Measurements from ENCODE around the gene ENTPD8. TPM values are rescaled to one million over a fixed set of nuclear protein-coding genes. Genes with fewer than 3 reads are reported as not detected.

The ENTPD8 gene
- total and polyA plus RNA-seq, 2 donors (not counting 1 experiment from before 2014, with no cell fraction given): not detected

GRCh38 chr9:137461316-137461662 is 20.1 kb upstream of the ENTPD8 start:
- TF ChIP-seq EZH2 (IDR thresholded peaks at IDR 0.05; ENCODE audit: borderline replicate concordance, insufficient read depth, low read depth, low read length, poor library complexity, severe bottlenecking) (no peak), CTCF (IDR thresholded peaks at IDR 0.05) (no peak)
- ATAC-seq (ENCODE audit: low read depth): no peak
- H3K79me2 ChIP-seq (ENCODE audit: control insufficient read depth, insufficient read depth, low read length): peaks cover 6% of the 10 kb centered on the region
- H3K9me3 ChIP-seq (ENCODE audit: control extremely low read depth in 1 of 3, control insufficient read depth in 2 of 3, insufficient read depth in 1 of 3, low read length in 2 of 3): peaks cover 0 to 4% (median 0%) of the 10 kb centered on the region in 3 donors
- peak overlapping the region; percentile 65 for H3K9ac ChIP-seq (ENCODE audit: low read length)
- WGBS (ENCODE audit: insufficient coverage): 63% methylated on average over 10 of the region's 21 CpGs
- intact Hi-C loops (cut with micrococcal nuclease): no loop called here
- H2AFZ ChIP-seq (ENCODE audit: insufficient read depth, low read depth, low read length, poor library complexity, severe bottlenecking): peak overlapping the region; percentile 77
- CTCF ChIA-PET: interaction anchor here (1.0 to 1.3 kb wide), 3 partner anchors 13 to 39 kb away, joined by 4 to 6 read pairs (median 4); partner anchors contain the start of genes EXD3 and NOXA1
- H3K4me3 Mint-ChIP-seq: peak overlapping the region; percentile 79
- no peaks in the 10 kb centered on the region for H3K9me3 Mint-ChIP-seq (ENCODE audit: insufficient read depth)
- POLR2A ChIA-PET: interaction anchor here (0.7 to 1.0 kb wide), 4 partner anchors 73 to 700 kb away, joined by 3 to 5 read pairs (median 4); partner anchors contain the start of gene MAN1B1
- peaks cover 39 to 44% of the 10 kb centered on the region in 2 donors for H3K4me1 ChIP-seq (ENCODE audit: control insufficient read depth in 2 of 2, insufficient read depth in 2 of 2, low read length in 2 of 2)
- peak overlapping the region; percentile 84 to 89 for H3K27ac ChIP-seq (ENCODE audit: low read length in 2 of 2)
- H3K36me3 ChIP-seq (replicated peaks in 1 of 2; ENCODE audit: control extremely low read depth in 1 of 2, control insufficient read depth in 1 of 2, extremely low read depth in 1 of 2, insufficient read depth in 2 of 2, low read length in 1 of 2): peaks cover 0 to 3% of the 10 kb centered on the region in 2 experiments
- peaks cover 21% of the 10 kb centered on the region for H3K4me1 Mint-ChIP-seq
- no peak for DNase-seq
- peak overlapping the region; percentile 59 for H3K27ac Mint-ChIP-seq
- no peaks in the 10 kb centered on the region for H3K27me3 Mint-ChIP-seq
- H3K4me3 ChIP-seq (ENCODE audit: control extremely low read depth in 1 of 5, extremely low read depth in 1 of 5, insufficient read depth in 1 of 5, low read depth in 2 of 5, low read length in 4 of 5): peak overlapping the region in 4 of 5 experiments; percentile 29 to 56 (median 48)
- H3K27me3 ChIP-seq (replicated peaks in 1 of 4; ENCODE audit: control extremely low read depth in 1 of 4, control insufficient read depth in 3 of 4, insufficient read depth in 4 of 4, low read length in 3 of 4): no peaks in the 10 kb centered on the region
- H3K4me2 ChIP-seq (replicated peaks; ENCODE audit: low read depth, low read length, poor library complexity, severe bottlenecking): peak overlapping the region; percentile 99
- peaks cover 9% of the 10 kb centered on the region for H4K20me1 ChIP-seq (ENCODE audit: control insufficient read depth, insufficient read depth, low read length, poor library complexity, severe bottlenecking)

All from B cell (primary cell).